Skeletal muscle cell (primary cell): ENCODE measurements around the gene GALNS.

Experiments
- DNase-seq: peaks from one replicate; pipeline ENCODE4 v3.0.0-alpha.2; 2010; ENCODE audit warnings: low read depth
- H3K4me3 ChIP-seq: 2 replicates; pipeline ENCODE4 v1.5.1; 2011; ENCODE audit warnings: low read depth, mild to moderate bottlenecking, control low read depth, low read length, moderate library complexity

Gene GALNS

GRCh38 chr16:88862968-88863367, 6.2 kb upstream of the GALNS start:
- no peak overlapping the region for H3K4me3 ChIP-seq
- no peak for DNase-seq

DNA sequence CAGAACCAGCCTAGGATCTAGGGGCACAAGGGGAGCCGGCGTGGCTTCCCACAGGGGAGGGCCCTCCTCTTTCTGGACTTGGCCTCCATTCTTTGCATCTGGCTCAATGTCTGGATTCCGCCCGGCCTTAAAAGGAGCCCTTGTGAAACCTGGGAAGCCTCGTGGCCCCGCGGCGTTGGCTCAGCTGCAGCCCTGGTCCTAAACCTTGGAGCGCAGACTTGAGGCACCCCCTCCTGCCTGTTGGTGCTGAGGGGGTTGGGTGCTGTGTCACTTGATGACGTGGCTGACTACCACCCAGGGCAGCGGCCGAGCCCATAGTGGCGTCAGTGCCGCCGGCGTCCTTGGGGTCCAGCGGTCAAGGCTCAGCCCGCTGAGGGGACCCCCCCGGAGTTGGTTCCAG, 4.6 kb upstream of the GALNS start:
- DNase-seq: no peak
- no peak overlapping the region for H3K4me3 ChIP-seq

GRCh38 chr16:88859381-88860091, 2.8 kb upstream of the GALNS start:
- H3K4me3 ChIP-seq: no peak overlapping the region
- no peak for DNase-seq

GRCh38 chr16:88857728-88858339, 1.1 kb upstream of the GALNS start:
- H3K4me3 ChIP-seq: peak overlapping the region; percentile 96
- peak; percentile 33 for DNase-seq

DNA sequence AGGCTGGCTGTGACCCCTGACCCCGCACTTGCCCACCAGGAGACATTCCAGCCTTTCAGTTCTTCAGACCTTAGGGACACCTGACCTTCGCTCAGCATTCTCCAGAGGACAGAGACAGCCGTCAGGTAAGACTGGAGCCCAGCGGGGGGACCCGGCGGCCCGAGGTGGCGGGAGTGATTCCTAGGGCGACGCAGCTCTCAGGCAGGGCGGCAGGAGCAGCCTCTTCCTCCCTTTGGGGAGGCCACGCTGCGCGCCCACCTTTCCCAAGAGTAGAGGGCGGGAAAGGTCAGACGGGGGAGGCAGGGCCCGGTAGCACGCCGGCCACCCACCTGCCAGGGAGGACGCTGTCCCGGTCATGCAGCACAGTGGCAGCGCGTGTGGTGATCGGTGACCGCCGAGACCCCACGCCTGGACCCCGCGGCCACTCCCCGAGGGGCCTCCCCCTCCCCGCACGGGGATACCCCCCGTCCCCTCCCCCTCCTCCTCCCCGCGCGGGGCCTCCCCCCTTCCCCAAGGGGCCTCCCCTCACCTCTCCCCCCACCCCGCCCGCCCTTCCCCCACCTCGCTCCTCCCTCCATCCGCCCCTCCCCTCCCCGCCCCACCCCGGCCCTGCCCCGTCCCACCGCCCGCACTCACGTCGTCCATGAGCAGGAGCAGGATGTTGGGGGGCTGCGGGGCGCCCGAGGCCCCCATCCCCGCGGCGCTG, 472 bp downstream of the GALNS start:
- peak overlapping the region; percentile 96 for H3K4me3 ChIP-seq
- DNase-seq: no peak

GRCh38 chr16:88855736-88856121, 1.0 kb downstream of the GALNS start:
- H3K4me3 ChIP-seq: peak overlapping the region; percentile 96
- no peak for DNase-seq

DNA sequence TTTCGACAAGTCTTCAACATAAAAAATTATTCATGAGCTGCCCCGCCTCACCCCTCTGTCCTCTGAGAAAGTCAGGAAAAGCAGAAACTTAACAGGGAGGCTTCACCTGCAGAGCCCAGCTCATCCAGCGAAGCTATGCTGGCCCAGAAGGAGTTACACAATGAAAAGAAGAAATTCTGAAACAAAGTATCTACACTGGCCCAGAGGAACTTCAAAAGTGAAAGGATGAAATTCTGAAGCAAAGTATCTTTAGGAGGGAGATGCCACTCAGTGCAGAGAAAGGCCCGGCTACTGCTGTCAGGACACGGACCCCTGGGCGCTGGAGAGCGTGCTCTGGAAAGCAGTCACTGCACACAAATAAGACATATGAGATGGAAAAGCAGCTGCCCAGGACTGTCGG, 1.6 kb downstream of the GALNS start:
- no peak for DNase-seq
- no peak overlapping the region for H3K4me3 ChIP-seq

GRCh38 chr16:88854306-88855111, 2.2 kb downstream of the GALNS start:
- no peak for DNase-seq
- no peak overlapping the region for H3K4me3 ChIP-seq

DNA sequence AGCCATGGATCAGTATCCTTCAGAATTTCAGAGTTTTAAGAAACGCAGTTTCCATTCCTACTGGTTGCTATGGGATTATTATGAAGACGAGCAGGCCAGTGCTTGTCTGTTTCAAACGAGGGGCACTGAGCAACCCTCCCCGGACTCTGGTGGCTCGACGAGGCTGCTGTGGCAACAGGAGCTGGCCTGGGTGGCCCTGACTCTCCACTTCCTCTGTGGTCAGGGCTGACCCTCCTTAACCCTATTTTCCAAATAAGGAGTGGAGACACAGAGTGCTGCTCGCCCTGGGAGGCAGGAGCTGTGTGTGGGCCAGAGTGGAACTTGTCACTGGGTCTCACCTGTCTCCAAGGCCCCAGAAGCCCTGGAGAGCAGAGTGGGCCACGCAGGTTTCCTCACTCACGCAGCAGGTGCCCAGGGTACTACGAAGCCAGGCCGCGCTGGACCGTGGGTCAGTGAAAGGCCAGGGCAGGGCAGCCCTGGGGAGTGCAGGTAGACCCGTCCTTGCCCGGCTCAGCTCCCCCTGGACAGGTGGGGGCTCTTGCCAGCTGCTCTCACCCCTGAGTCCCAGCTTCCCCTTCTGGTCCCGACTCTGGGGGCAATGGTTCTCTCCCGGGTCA, 3.3 kb downstream of the GALNS start:
- no peak overlapping the region for H3K4me3 ChIP-seq
- no peak for DNase-seq

DNA sequence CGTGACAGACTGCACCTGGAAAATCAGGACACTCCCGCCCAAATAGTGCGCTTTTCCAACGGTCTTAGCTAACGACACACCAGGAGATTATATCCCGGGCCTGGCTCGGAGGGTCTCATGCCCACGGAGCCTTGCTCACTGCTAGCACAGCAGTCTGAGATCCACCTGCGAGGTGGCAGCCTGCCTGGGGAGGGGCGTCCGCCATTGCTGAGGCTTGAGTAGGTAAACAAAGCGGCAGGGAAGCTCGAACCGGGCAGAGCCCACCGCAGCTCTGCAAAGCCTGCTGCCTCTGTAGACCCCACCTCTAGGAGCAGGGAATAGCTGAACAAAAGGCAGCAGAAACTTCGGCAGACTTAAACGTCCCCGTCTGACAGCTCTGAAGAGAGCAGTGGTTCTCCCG, 5.1 kb downstream of the GALNS start:
- no peak for DNase-seq
- no peak overlapping the region for H3K4me3 ChIP-seq

- H3K4me3 ChIP-seq: no peak overlapping the region
- DNase-seq: no peak
These were observed 6.1 kb downstream of the GALNS start for GRCh38 chr16:88850531-88851199.

GRCh38 chr16:88848557-88848956, 8.2 kb downstream of the GALNS start:
- no peak for DNase-seq
- no peak overlapping the region for H3K4me3 ChIP-seq

DNA sequence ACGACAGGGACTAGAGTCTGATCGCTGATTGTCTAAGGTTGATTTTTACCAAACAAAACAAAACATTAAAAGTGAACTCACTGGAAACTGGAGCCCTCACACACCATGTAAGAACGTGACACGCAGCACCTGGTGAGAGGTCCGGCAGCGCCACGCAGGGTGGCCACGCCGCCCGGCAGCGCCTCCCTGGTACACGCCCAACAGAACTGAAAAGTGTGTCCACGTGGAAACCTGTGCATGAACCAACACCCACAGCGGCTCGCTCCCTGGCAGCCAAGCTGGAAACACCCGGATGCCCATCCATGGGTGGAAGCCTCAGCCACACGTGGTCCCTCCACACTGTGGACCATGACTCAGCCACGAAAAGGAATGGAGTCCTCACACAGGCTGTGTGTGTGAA, 9.1 kb downstream of the GALNS start:
- H3K4me3 ChIP-seq: no peak overlapping the region
- DNase-seq: no peak

DNA sequence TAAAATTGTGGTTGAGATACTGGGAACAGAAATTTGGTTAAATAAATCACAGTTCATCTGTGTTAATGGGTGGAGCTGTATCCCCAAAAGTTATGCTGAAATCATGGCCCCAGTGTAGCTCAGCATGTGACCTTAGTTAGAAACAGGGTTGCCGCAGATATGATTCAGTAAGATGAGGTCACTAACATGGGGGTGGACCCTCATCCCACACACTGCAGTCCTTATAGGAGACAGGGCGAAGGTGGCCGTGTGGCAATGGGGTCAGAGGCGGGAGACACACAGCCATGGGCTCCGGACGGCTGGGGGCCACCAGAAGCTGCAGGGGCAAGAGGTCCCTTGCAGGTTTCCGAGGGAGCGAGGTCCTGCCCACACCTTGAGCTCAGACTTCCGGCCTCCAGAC, 10.7 kb downstream of the GALNS start:
- no peak overlapping the region for H3K4me3 ChIP-seq
- DNase-seq: no peak

- no peak overlapping the region for H3K4me3 ChIP-seq
- DNase-seq: no peak
These were observed 12.2 kb downstream of the GALNS start for GRCh38 chr16:88844419-88845036.

GRCh38 chr16:88843256-88843655, 13.5 kb downstream of the GALNS start:
- no peak for DNase-seq

GRCh38 chr16:88842806-88843205, 13.9 kb downstream of the GALNS start:
- H3K4me3 ChIP-seq: no peak overlapping the region
- no peak for DNase-seq

More at GRCh38 chr16:88843256-88843655, 13.5 kb downstream of the GALNS start:
- no peak overlapping the region for H3K4me3 ChIP-seq

DNA sequence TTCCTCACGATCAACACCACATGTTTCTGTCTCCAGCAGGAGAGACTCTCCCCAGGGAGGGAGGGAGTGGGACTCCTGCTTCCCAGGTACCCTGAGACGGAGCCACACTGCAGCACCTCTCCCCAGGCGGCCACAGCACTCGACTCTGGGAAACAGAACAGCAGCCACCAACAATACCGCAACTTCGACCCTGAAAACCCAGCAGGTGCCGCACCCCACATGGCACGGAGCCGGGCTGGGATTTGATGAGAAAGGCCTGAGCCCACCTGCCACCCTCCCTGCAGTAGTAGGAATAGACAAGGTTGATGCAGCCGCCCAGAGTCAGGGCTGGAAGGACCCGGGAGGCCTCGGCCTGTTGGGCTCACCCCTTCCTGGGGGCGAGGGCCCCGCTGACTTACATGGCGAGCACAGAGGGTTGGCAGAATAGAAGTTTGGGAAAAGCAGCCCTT, 14.4 kb downstream of the GALNS start:
- no peak overlapping the region for H3K4me3 ChIP-seq

More for the DNA sequence above, 14.4 kb downstream of the GALNS start:
- no peak for DNase-seq
